GM12878 (cell line): Measurements from ENCODE around the gene FLYWCH2. TPM values are rescaled to one million over a fixed set of nuclear protein-coding genes. Genes with fewer than 3 reads are reported as not detected.

ENCODE experiments used
- MAX ChIP-seq: IDR thresholded peaks from 2 replicates; pipeline ENCODE4 v1.6.1; 2012; ENCODE audit warnings: low read depth, low read length, improper control_type of control experiment
- SIN3A ChIP-seq: IDR thresholded peaks from 2 replicates; pipeline ENCODE4 v1.6.1; 2012; ENCODE audit warnings: low read depth, low read length, improper control_type of control experiment
- TARDBP ChIP-seq: IDR thresholded peaks from 2 replicates; pipeline ENCODE4 v1.6.1; 2016; ENCODE audit warnings: borderline replicate concordance
- polyA plus RNA-seq, 11 experiments: library from polyadenylated mRNA; depleted of rRNA in 4 of 11; unstranded in 6 of 11; stranded (reverse) in 5 of 11; fragments of >200 nt; fragmentation: Nextera tagmentation in 4 of 11; fragmentation: Illumina TruSeq in 1 of 11; extraction: Ambion mirVana in 4 of 11; extraction: Trizol in 1 of 11; gene quantifications; 1 replicate in 1 of 11; 2 replicates in 10 of 11; pipeline versions ENCODE4 v1.2.1 to v1.2.3, GENCODE V29; 2011 to 2016; ENCODE audit warnings: inconsistent platforms in 2 of 11, missing spikeins in 2 of 11, low read depth in 1 of 11
- total RNA-seq, 4 experiments: library from RNA; depleted of rRNA in 3 of 4; stranded (reverse); fragments of >200 nt in 3 of 4; fragmentation: Illumina TruSeq in 1 of 4; extraction: Trizol in 1 of 4; gene quantifications; 2 replicates each; pipeline versions ENCODE4 v1.2.1 to v1.2.3, GENCODE V29; 2013 to 2021

Gene FLYWCH2
- total and polyA plus RNA-seq, 10 of the 15 experiments (the other 5 are each of a cell fraction or from before 2014, with no cell fraction given): 0.27 to 43.1 (median 17.7) TPM

- TF ChIP-seq MAX: no peak
- no peak for TF ChIP-seq SIN3A
- no peak for TF ChIP-seq TARDBP
These were observed 63.6 kb downstream of the FLYWCH2 start (continued) for GRCh38 chr16:2946649-2947048.

Other genes starting within 250 kb of the FLYWCH2 start
Only the 7 nearest of the 23 such genes appear.
- gene PRSS41, start 84.7 kb upstream of the FLYWCH2 start, total RNA-seq (2014; rRNA removed): not detected in 2 replicates
- not detected in 2 replicates for gene PRSS41, start 84.7 kb upstream of the FLYWCH2 start, total RNA-seq (2014; rRNA removed; fragmentation: Illumina TruSeq; extraction: Trizol)
- gene PRSS41, start 84.7 kb upstream of the FLYWCH2 start, total RNA-seq (2021): not detected in 2 replicates
- not detected in 2 replicates for gene PRSS41, start 84.7 kb upstream of the FLYWCH2 start, polyA plus RNA-seq (2011; rRNA removed)
- gene PRSS41, start 84.7 kb upstream of the FLYWCH2 start, polyA plus RNA-seq (2014; fragmentation: Illumina TruSeq; extraction: Trizol): not detected in 2 replicates
- gene PRSS41, start 84.7 kb upstream of the FLYWCH2 start, polyA plus RNA-seq (2014; fragmentation: Nextera tagmentation; extraction: Ambion mirVana): not detected
- not detected in 2 replicates for gene PRSS41, start 84.7 kb upstream of the FLYWCH2 start, polyA plus RNA-seq (2014; rRNA removed)
- not detected for gene PRSS41, start 84.7 kb upstream of the FLYWCH2 start, polyA plus RNA-seq (2016; fragmentation: Nextera tagmentation; extraction: Ambion mirVana)
- gene PRSS21, start 66.0 kb upstream of the FLYWCH2 start, total RNA-seq (2014; rRNA removed): 34.3 and 40.1 TPM in 2 replicates
- 23.3 and 23.6 TPM in 2 replicates for gene PRSS21, start 66.0 kb upstream of the FLYWCH2 start, total RNA-seq (2014; rRNA removed; fragmentation: Illumina TruSeq; extraction: Trizol)
- 49.8 and 58.3 TPM in 2 replicates for gene PRSS21, start 66.0 kb upstream of the FLYWCH2 start, total RNA-seq (2021)
- not detected in 2 replicates for gene PRSS21, start 66.0 kb upstream of the FLYWCH2 start, polyA plus RNA-seq (2011; rRNA removed)
- gene PRSS21, start 66.0 kb upstream of the FLYWCH2 start, polyA plus RNA-seq (2014; fragmentation: Illumina TruSeq; extraction: Trizol): 27.2 and 34.7 TPM in 2 replicates
- gene PRSS21, start 66.0 kb upstream of the FLYWCH2 start, polyA plus RNA-seq (2014; fragmentation: Nextera tagmentation; extraction: Ambion mirVana): 10 to 100 TPM in 1 of 2 experiments, 1 to 10 TPM in 1; 5.3 to 18.4 TPM
- 45.1 and 52.2 TPM in 2 replicates for gene PRSS21, start 66.0 kb upstream of the FLYWCH2 start, polyA plus RNA-seq (2014; rRNA removed)
- gene PRSS21, start 66.0 kb upstream of the FLYWCH2 start, polyA plus RNA-seq (2016; fragmentation: Nextera tagmentation; extraction: Ambion mirVana): 10 to 100 TPM; 67.0 to 73.4 TPM
- gene ZG16B, start 52.9 kb upstream of the FLYWCH2 start, total RNA-seq (2014; rRNA removed): 6.8 and 10.0 TPM in 2 replicates
- 5.4 and 6.1 TPM in 2 replicates for gene ZG16B, start 52.9 kb upstream of the FLYWCH2 start, total RNA-seq (2014; rRNA removed; fragmentation: Illumina TruSeq; extraction: Trizol)
- gene ZG16B, start 52.9 kb upstream of the FLYWCH2 start, total RNA-seq (2021): 5.4 and 7.5 TPM in 2 replicates
- 1.2 and 2.3 TPM in 2 replicates for gene ZG16B, start 52.9 kb upstream of the FLYWCH2 start, polyA plus RNA-seq (2011; rRNA removed)
- gene ZG16B, start 52.9 kb upstream of the FLYWCH2 start, polyA plus RNA-seq (2014; fragmentation: Illumina TruSeq; extraction: Trizol): 5.6 and 8.2 TPM in 2 replicates
- 1 to 10 TPM in 1 of 2 experiments, under 1 TPM in 1; 1.00 to 3.7 TPM for gene ZG16B, start 52.9 kb upstream of the FLYWCH2 start, polyA plus RNA-seq (2014; fragmentation: Nextera tagmentation; extraction: Ambion mirVana)
- 9.6 and 11.6 TPM in 2 replicates for gene ZG16B, start 52.9 kb upstream of the FLYWCH2 start, polyA plus RNA-seq (2014; rRNA removed)
- gene ZG16B, start 52.9 kb upstream of the FLYWCH2 start, polyA plus RNA-seq (2016; fragmentation: Nextera tagmentation; extraction: Ambion mirVana): 1 to 10 TPM; 8.2 to 8.6 TPM
- not detected in 2 replicates for gene PRSS22, start 25.0 kb upstream of the FLYWCH2 start, total RNA-seq (2014; rRNA removed)
- gene PRSS22, start 25.0 kb upstream of the FLYWCH2 start, total RNA-seq (2014; rRNA removed; fragmentation: Illumina TruSeq; extraction: Trizol): not detected in 2 replicates
- gene PRSS22, start 25.0 kb upstream of the FLYWCH2 start, total RNA-seq (2021): not detected in 2 replicates
- not detected in 2 replicates for gene PRSS22, start 25.0 kb upstream of the FLYWCH2 start, polyA plus RNA-seq (2011; rRNA removed)
- gene PRSS22, start 25.0 kb upstream of the FLYWCH2 start, polyA plus RNA-seq (2014; fragmentation: Illumina TruSeq; extraction: Trizol): not detected in 2 replicates
- gene PRSS22, start 25.0 kb upstream of the FLYWCH2 start, polyA plus RNA-seq (2014; fragmentation: Nextera tagmentation; extraction: Ambion mirVana): not detected
- gene PRSS22, start 25.0 kb upstream of the FLYWCH2 start, polyA plus RNA-seq (2014; rRNA removed): not detected in 2 replicates
- gene PRSS22, start 25.0 kb upstream of the FLYWCH2 start, polyA plus RNA-seq (2016; fragmentation: Nextera tagmentation; extraction: Ambion mirVana): not detected
- 15.0 and 19.7 TPM in 2 replicates for gene FLYWCH1, start 28.7 kb downstream of the FLYWCH2 start, total RNA-seq (2014; rRNA removed)
- gene FLYWCH1, start 28.7 kb downstream of the FLYWCH2 start, total RNA-seq (2014; rRNA removed; fragmentation: Illumina TruSeq; extraction: Trizol): 6.6 and 7.9 TPM in 2 replicates
- 27.8 and 33.8 TPM in 2 replicates for gene FLYWCH1, start 28.7 kb downstream of the FLYWCH2 start, total RNA-seq (2021)
- 7.7 and 10.6 TPM in 2 replicates for gene FLYWCH1, start 28.7 kb downstream of the FLYWCH2 start, polyA plus RNA-seq (2011; rRNA removed)
- gene FLYWCH1, start 28.7 kb downstream of the FLYWCH2 start, polyA plus RNA-seq (2014; fragmentation: Illumina TruSeq; extraction: Trizol): 1.8 and 10.1 TPM in 2 replicates
- gene FLYWCH1, start 28.7 kb downstream of the FLYWCH2 start, polyA plus RNA-seq (2014; fragmentation: Nextera tagmentation; extraction: Ambion mirVana): under 1 TPM; 0.47 to 0.60 TPM
- gene FLYWCH1, start 28.7 kb downstream of the FLYWCH2 start, polyA plus RNA-seq (2014; rRNA removed): 29.1 and 37.9 TPM in 2 replicates
- 10 to 100 TPM; 11.8 to 16.7 TPM for gene FLYWCH1, start 28.7 kb downstream of the FLYWCH2 start, polyA plus RNA-seq (2016; fragmentation: Nextera tagmentation; extraction: Ambion mirVana)
- 1.3 and 1.8 TPM in 2 replicates for gene KREMEN2, start 81.1 kb downstream of the FLYWCH2 start, total RNA-seq (2014; rRNA removed)
- gene KREMEN2, start 81.1 kb downstream of the FLYWCH2 start, total RNA-seq (2014; rRNA removed; fragmentation: Illumina TruSeq; extraction: Trizol): 0.14 and 0.18 TPM in 2 replicates
- gene KREMEN2, start 81.1 kb downstream of the FLYWCH2 start, total RNA-seq (2021): 1.5 TPM in 2 replicates
- gene KREMEN2, start 81.1 kb downstream of the FLYWCH2 start, polyA plus RNA-seq (2011; rRNA removed): 1.6 and 3.7 TPM in 2 replicates
- 0.06 TPM in 1 of 2 replicates, not detected in the other for gene KREMEN2, start 81.1 kb downstream of the FLYWCH2 start, polyA plus RNA-seq (2014; fragmentation: Illumina TruSeq; extraction: Trizol)
- gene KREMEN2, start 81.1 kb downstream of the FLYWCH2 start, polyA plus RNA-seq (2014; fragmentation: Nextera tagmentation; extraction: Ambion mirVana): not detected
- 1.1 and 1.8 TPM in 2 replicates for gene KREMEN2, start 81.1 kb downstream of the FLYWCH2 start, polyA plus RNA-seq (2014; rRNA removed)
- under 1 TPM; 0.45 to 0.59 TPM for gene KREMEN2, start 81.1 kb downstream of the FLYWCH2 start, polyA plus RNA-seq (2016; fragmentation: Nextera tagmentation; extraction: Ambion mirVana)
- 20.8 and 21.1 TPM in 2 replicates for gene PAQR4, start 86.1 kb downstream of the FLYWCH2 start, total RNA-seq (2014; rRNA removed)
- gene PAQR4, start 86.1 kb downstream of the FLYWCH2 start, total RNA-seq (2014; rRNA removed; fragmentation: Illumina TruSeq; extraction: Trizol): 10.6 and 11.9 TPM in 2 replicates
- 30.7 and 31.8 TPM in 2 replicates for gene PAQR4, start 86.1 kb downstream of the FLYWCH2 start, total RNA-seq (2021)
- 7.2 and 13.9 TPM in 2 replicates for gene PAQR4, start 86.1 kb downstream of the FLYWCH2 start, polyA plus RNA-seq (2011; rRNA removed)
- gene PAQR4, start 86.1 kb downstream of the FLYWCH2 start, polyA plus RNA-seq (2014; fragmentation: Illumina TruSeq; extraction: Trizol): 7.6 and 13.1 TPM in 2 replicates
- under 1 TPM; 0.39 to 0.84 TPM for gene PAQR4, start 86.1 kb downstream of the FLYWCH2 start, polyA plus RNA-seq (2014; fragmentation: Nextera tagmentation; extraction: Ambion mirVana)
- 29.4 and 29.9 TPM in 2 replicates for gene PAQR4, start 86.1 kb downstream of the FLYWCH2 start, polyA plus RNA-seq (2014; rRNA removed)
- 10 to 100 TPM in 1 of 2 experiments, 1 to 10 TPM in 1; 5.9 to 14.2 TPM for gene PAQR4, start 86.1 kb downstream of the FLYWCH2 start, polyA plus RNA-seq (2016; fragmentation: Nextera tagmentation; extraction: Ambion mirVana)